Measurements from ENCODE around the gene FAM222A.

FAM222A gene

GRCh38 chr12:109808876-109809646 is 95.4 kb downstream of the FAM222A start (continued):
- TF ChIP-seq ZBTB11 (tag by site-specific recombination; conservative IDR thresholded peaks at IDR 0.05; ENCODE audit: low read depth) (no peak), HOXD13 (CRISPR knock-in tag; IDR thresholded peaks at IDR 0.05; ENCODE audit: borderline replicate concordance) (no peak), ZNF768 (tag by site-specific recombination; IDR thresholded peaks at IDR 0.05) (no peak), KLF16 (tag by site-specific recombination; IDR thresholded peaks at IDR 0.05) (no peak), ZNF707 (tag by site-specific recombination; IDR thresholded peaks at IDR 0.05) (no peak), ZNF148 (tag by site-specific recombination; IDR thresholded peaks at IDR 0.05; ENCODE audit: borderline replicate concordance) (0 out of 2 replicates have a peak, but pooled peaks have one; percentile 6), ZNF785 (tag by site-specific recombination; IDR thresholded peaks at IDR 0.05) (0 out of 2 replicates have a peak, but pooled peaks have one; percentile 36), REPIN1 (tag by site-specific recombination; IDR thresholded peaks at IDR 0.05; ENCODE audit: low read depth) (no peak), ZNF214 (tag by site-specific recombination; IDR thresholded peaks at IDR 0.05; ENCODE audit: borderline replicate concordance) (no peak), ZNF10 (tag by site-specific recombination; IDR thresholded peaks at IDR 0.05) (no peak), ZNF645 (tag by site-specific recombination; IDR thresholded peaks at IDR 0.05) (no peak), ZNF664 (tag by site-specific recombination; IDR thresholded peaks at IDR 0.05) (no peak), ZNF629 (tag by site-specific recombination; IDR thresholded peaks at IDR 0.05) (no peak), ZNF639 (tag by site-specific recombination; IDR thresholded peaks at IDR 0.05) (no peak), EGR2 (tag by site-specific recombination; IDR thresholded peaks at IDR 0.05; ENCODE audit: low read depth) (peak; percentile 95), CTCF (tag by site-specific recombination; IDR thresholded peaks at IDR 0.05) (no peak), ZNF366 (tag by site-specific recombination; conservative IDR thresholded peaks at IDR 0.05) (peak; percentile 95), ZBTB7A (tag by site-specific recombination; IDR thresholded peaks at IDR 0.05; ENCODE audit: low read depth) (no peak), KLF1 (tag by site-specific recombination; IDR thresholded peaks at IDR 0.05) (0 out of 2 replicates have a peak, but pooled peaks have one; percentile 9), ZNF157 (tag by site-specific recombination; IDR thresholded peaks at IDR 0.05) (no peak), ZXDB (tag by site-specific recombination; IDR thresholded peaks at IDR 0.05) (no peak), ZFHX2 (tag by site-specific recombination; conservative IDR thresholded peaks at IDR 0.05) (peak; percentile 79), ZNF776 (tag by site-specific recombination; IDR thresholded peaks at IDR 0.05; ENCODE audit: borderline replicate concordance) (no peak), ZBTB17 (tag by site-specific recombination; IDR thresholded peaks at IDR 0.05) (peak; percentile 100), ZNF791 (tag by site-specific recombination; IDR thresholded peaks at IDR 0.05) (peak; percentile 12; the same call in 1 of the 2 replicates), ZNF202 (tag by site-specific recombination; IDR thresholded peaks at IDR 0.05; ENCODE audit: borderline replicate concordance) (no peak), ZNF292 (tag by site-specific recombination; IDR thresholded peaks at IDR 0.05; ENCODE audit: borderline replicate concordance, low read depth) (no peak)

Measured in HEK293 (cell line).